ENCODE measurements around the gene GATA2. TPM values are rescaled to one million over a fixed set of nuclear protein-coding genes. Genes with fewer than 3 reads are reported as not detected.

GATA2 gene
- total and polyA plus RNA-seq, 2 donors (not counting 1 experiment from before 2014, with no cell fraction given), result 0.83 to 3.2 TPM

DNA sequence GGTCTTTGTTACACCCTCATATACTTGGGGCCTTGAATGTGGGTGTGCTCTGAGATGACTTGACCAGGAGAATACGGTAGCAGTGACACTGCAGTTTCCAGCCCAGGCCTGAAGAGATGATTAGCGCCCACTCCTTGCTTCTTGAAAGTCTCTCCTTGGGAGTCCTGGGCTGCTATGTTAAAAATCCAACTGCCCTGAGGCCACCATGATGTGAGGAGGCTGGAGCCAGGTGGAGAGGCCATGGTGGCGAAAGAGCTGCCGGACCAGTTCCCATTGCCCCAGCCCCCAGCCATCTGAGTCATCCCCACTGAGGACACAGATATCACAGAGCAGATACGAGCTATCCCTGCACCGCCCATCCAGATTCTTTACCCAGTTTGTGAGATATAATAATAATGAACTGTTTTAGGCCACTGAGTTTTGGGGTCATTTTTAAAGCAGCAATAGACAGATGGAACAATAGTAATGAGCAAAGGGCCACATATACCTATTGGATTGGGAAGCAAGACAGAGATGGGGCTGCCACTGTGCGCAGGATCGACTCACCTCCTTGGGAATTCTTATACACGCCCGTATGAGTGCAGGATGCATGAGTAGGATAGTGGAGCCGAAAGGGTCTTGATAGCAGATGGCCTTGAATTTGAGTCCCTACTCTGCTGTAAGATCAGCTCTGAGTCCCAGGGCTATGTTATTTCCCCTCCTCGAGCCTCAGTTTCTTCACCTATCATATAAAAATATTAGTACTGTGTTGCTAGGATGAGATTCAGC, 12.1 kb upstream of the GATA2 start:
- no peak for DNase-seq (ENCODE audit: low read depth in 2 of 2)

DNA sequence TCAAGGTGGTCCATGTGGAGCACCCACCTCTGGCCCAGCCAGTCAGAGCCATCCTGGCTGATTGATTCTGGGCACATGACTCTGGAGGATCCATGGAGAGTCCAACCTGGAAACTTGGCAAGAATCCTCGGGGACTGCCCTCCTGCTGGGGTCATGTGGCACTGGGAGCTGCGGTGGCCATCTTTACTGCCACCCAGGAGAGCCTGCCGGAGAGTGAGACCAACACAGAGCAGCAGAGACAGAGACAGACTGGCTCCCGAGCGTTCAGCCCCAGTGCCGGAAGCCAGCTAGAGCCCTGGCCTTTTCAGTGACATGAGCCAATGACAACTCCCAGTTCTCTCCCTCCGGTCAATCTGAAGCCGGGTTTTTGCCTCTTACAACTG, 11.5 kb upstream of the GATA2 start:
- DNase-seq (ENCODE audit: low read depth in 2 of 2), result no peak
- Histone ChIP-seq H3K9ac (ENCODE audit: insufficient read depth, low read length) (no peak overlapping the region), H3K4me1 (ENCODE audit: control insufficient read depth, extremely low read depth, insufficient read depth, low read length) (no peaks in the 10 kb centered on the region), H3K4me2 (ENCODE audit: extremely low read depth, insufficient read depth, low read length) (no peak overlapping the region), H3K27me3 (ENCODE audit: control insufficient read depth, insufficient read depth, low read length) (peaks cover 12% of the 10 kb centered on the region), H3K9me3 (ENCODE audit: control insufficient read depth, insufficient read depth, low read depth, low read length) (no peaks in the 10 kb centered on the region), H3K36me3 (ENCODE audit: control insufficient read depth, insufficient read depth, low read length) (no peaks in the 10 kb centered on the region), H4K20me1 (ENCODE audit: control insufficient read depth, extremely low read depth, insufficient read depth, low read length) (no peaks in the 10 kb centered on the region), H3K27ac (ENCODE audit: insufficient read depth, low read length) (no peak overlapping the region), H2AFZ (ENCODE audit: low read length) (no peak overlapping the region), H3K79me2 (ENCODE audit: control insufficient read depth, insufficient read depth, low read length) (no peaks in the 10 kb centered on the region), H3K4me3 (replicated peaks in 1 of 4; ENCODE audit: control extremely low read depth in 1 of 4, insufficient read depth in 1 of 4, low read depth in 3 of 4, low read length in 4 of 4) (no peak overlapping the region)
- TF ChIP-seq, protein P1, sequence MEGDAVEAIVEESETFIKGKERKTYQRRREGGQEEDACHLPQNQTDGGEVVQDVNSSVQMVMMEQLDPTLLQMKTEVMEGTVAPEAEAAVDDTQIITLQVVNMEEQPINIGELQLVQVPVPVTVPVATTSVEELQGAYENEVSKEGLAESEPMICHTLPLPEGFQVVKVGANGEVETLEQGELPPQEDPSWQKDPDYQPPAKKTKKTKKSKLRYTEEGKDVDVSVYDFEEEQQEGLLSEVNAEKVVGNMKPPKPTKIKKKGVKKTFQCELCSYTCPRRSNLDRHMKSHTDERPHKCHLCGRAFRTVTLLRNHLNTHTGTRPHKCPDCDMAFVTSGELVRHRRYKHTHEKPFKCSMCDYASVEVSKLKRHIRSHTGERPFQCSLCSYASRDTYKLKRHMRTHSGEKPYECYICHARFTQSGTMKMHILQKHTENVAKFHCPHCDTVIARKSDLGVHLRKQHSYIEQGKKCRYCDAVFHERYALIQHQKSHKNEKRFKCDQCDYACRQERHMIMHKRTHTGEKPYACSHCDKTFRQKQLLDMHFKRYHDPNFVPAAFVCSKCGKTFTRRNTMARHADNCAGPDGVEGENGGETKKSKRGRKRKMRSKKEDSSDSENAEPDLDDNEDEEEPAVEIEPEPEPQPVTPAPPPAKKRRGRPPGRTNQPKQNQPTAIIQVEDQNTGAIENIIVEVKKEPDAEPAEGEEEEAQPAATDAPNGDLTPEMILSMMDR (conservative IDR thresholded peaks at IDR 0.05 in 1 of 2, IDR thresholded peaks at IDR 0.05 in 1 of 2; ENCODE audit: low read depth in 1 of 2, low read length in 2 of 2), result no peak
- no peak for TF ChIP-seq EZH2 (IDR thresholded peaks at IDR 0.05; ENCODE audit: low read length, missing control alignments)

More for the DNA sequence above, 12.1 kb upstream of the GATA2 start:
- Histone ChIP-seq H2AFZ (ENCODE audit: low read length) (no peak overlapping the region), H3K4me3 (replicated peaks in 1 of 4; ENCODE audit: control extremely low read depth in 1 of 4, insufficient read depth in 1 of 4, low read depth in 3 of 4, low read length in 4 of 4) (no peak overlapping the region), H3K9me3 (ENCODE audit: control insufficient read depth, insufficient read depth, low read depth, low read length) (no peaks in the 10 kb centered on the region), H3K79me2 (ENCODE audit: control insufficient read depth, insufficient read depth, low read length) (no peaks in the 10 kb centered on the region), H3K27ac (ENCODE audit: insufficient read depth, low read length) (no peak overlapping the region), H3K36me3 (ENCODE audit: control insufficient read depth, insufficient read depth, low read length) (no peaks in the 10 kb centered on the region), H3K4me2 (ENCODE audit: extremely low read depth, insufficient read depth, low read length) (no peak overlapping the region), H4K20me1 (ENCODE audit: control insufficient read depth, extremely low read depth, insufficient read depth, low read length) (no peaks in the 10 kb centered on the region), H3K27me3 (ENCODE audit: control insufficient read depth, insufficient read depth, low read length) (peaks cover 12% of the 10 kb centered on the region), H3K9ac (ENCODE audit: insufficient read depth, low read length) (no peak overlapping the region), H3K4me1 (ENCODE audit: control insufficient read depth, extremely low read depth, insufficient read depth, low read length) (no peaks in the 10 kb centered on the region)
- TF ChIP-seq, protein P1 (conservative IDR thresholded peaks at IDR 0.05 in 1 of 2, IDR thresholded peaks at IDR 0.05 in 1 of 2; ENCODE audit: low read depth in 1 of 2, low read length in 2 of 2), result no peak
- TF ChIP-seq EZH2 (IDR thresholded peaks at IDR 0.05; ENCODE audit: low read length, missing control alignments), result no peak

DNA sequence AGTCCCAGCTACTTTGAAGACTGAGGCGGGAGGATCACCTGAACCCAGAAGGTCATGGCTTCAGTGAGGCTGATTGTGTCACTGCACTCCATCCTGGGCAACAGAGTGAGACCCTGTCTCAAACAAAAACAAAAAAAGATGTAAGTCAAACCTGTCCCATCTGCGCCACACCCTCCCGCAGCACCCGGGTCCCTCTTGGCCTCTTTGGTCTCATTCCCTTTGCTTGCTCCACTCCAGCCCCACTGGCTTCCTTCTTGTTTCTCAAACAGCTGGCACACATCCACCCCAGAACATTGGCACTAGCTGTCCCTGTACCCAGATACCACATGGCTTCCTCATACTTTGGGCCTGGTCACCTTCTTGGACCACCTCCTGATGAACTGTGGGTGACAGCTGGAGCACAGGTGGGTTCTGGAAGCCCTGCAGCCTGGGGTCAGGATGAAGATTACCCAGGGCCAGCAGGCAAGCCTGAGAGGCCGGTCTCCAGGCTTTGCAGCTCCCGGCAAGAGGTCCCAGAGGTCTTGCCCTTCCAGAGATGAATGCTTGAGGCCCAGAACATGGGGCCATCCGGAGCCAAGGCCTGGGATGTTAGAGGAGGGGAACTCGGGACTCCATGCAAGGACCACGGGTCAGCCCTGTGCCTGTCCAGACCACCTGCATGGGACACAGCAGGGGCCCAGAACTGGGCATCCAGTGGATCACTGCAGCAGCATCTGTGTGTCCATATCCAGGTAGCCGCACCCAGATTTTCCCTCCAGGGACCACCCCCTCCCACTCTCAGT, 10.9 kb upstream of the GATA2 start:
- H2AFZ ChIP-seq (ENCODE audit: low read length), result no peak overlapping the region
- no peak overlapping the region for H3K27ac ChIP-seq (ENCODE audit: insufficient read depth, low read length)
- H3K36me3 ChIP-seq (ENCODE audit: control insufficient read depth, insufficient read depth, low read length), result no peaks in the 10 kb centered on the region
- TF ChIP-seq, protein P1 (conservative IDR thresholded peaks at IDR 0.05 in 1 of 2, IDR thresholded peaks at IDR 0.05 in 1 of 2; ENCODE audit: low read depth in 1 of 2, low read length in 2 of 2), result no peak
- TF ChIP-seq EZH2 (IDR thresholded peaks at IDR 0.05; ENCODE audit: low read length, missing control alignments), result no peak
- no peak overlapping the region for H3K4me2 ChIP-seq (ENCODE audit: extremely low read depth, insufficient read depth, low read length)
- H3K79me2 ChIP-seq (ENCODE audit: control insufficient read depth, insufficient read depth, low read length), result no peaks in the 10 kb centered on the region
- peaks cover 12% of the 10 kb centered on the region for H3K27me3 ChIP-seq (ENCODE audit: control insufficient read depth, insufficient read depth, low read length)
- H3K4me1 ChIP-seq (ENCODE audit: control insufficient read depth, extremely low read depth, insufficient read depth, low read length), result no peaks in the 10 kb centered on the region
- H4K20me1 ChIP-seq (ENCODE audit: control insufficient read depth, extremely low read depth, insufficient read depth, low read length), result no peaks in the 10 kb centered on the region
- H3K9me3 ChIP-seq (ENCODE audit: control insufficient read depth, insufficient read depth, low read depth, low read length), result no peaks in the 10 kb centered on the region
- no peak for DNase-seq (ENCODE audit: low read depth in 2 of 2)
- no peak overlapping the region for H3K9ac ChIP-seq (ENCODE audit: insufficient read depth, low read length)
- H3K4me3 ChIP-seq (replicated peaks in 1 of 4; ENCODE audit: control extremely low read depth in 1 of 4, insufficient read depth in 1 of 4, low read depth in 3 of 4, low read length in 4 of 4), result no peak overlapping the region

Measured in fibroblast of lung (primary cell).